Activated CD8-positive, alpha-beta memory T cell treated with anti-CD3 and anti-CD28 coated beads for 36 hours (primary cell): ENCODE data around the gene ESRRA. TPM values are rescaled to one million over a fixed set of nuclear protein-coding genes. Genes with fewer than 3 reads are reported as not detected.

Source experiments
- CTCF ChIA-PET: fragments of 350-600 bp; sonication (Branson Sonifier 250); formaldehyde crosslinking; loops from one replicate; lab custom pipeline; 2021; ENCODE audit warnings: antibody characterized with exemption; lab: Charles Lee
- POLR2A ChIA-PET: fragments of 350-600 bp; sonication (Branson Sonifier 250); formaldehyde crosslinking; loops from one replicate; lab custom pipeline; 2021; ENCODE audit warnings: antibody characterized with exemption; lab: Charles Lee
- total RNA-seq, 2 experiments: library from RNA; stranded (reverse); gene quantifications; one replicate each; pipeline ENCODE4 v1.2.3, GENCODE V29; 2021

ESRRA gene
- total RNA-seq, 2 experiments from 2014 or later: 58.1 to 58.3 TPM

DNA sequence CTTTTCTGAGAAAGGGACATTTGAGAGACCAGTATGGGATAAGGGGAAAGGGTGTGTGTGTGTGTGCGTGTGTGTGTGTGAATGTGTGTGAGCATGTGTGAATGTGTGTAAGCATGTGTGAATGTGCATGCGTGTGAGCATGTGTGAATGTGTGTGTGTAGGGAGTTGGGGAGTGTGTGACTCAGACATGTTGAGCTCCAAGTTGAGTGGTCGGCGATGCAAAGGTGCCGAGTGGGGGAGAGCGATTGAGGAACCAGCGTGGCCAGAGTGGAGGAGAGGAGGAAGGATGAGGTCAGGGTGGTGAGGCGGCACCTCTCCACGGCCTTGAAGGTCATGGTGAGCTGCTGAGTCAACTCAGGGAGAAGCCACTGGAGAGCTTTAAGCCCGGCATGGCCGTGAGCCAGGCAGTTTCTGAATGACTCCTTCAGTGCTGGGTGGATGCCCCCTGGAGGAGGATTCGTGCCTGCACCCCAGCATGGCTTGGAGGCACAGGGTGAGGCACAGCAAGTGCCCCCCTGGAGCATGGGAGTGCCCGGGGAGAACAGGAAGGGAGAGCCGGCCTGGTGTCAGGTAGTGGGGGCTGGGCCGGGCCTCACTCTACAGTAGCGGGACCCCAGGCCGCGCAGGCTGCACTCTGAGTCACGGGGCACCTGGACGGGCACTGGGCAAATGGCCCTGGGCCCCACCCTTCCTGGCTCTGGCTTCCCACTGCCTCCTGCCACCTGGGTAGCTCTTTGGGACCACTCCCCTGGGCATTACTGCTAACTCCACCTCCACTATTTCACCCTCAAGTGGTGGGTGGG lies 26.4 kb downstream of the ESRRA start:
- POLR2A ChIA-PET: interaction anchor here (0.8 to 3.1 kb wide), 8 partner anchors 8 to 61 kb away, joined by 3 to 25 read pairs (median 4); partner anchors contain the start of genes CCDC88B, ESRRA, PRDX5 and TRMT112
- CTCF ChIA-PET: interaction anchor here (0.6 to 2.3 kb wide), 18 partner anchors 9 to 88 kb away, joined by 3 to 27 read pairs (median 4); partner anchors contain the start of genes CCDC88B, PRDX5 and TRMT112

DNA sequence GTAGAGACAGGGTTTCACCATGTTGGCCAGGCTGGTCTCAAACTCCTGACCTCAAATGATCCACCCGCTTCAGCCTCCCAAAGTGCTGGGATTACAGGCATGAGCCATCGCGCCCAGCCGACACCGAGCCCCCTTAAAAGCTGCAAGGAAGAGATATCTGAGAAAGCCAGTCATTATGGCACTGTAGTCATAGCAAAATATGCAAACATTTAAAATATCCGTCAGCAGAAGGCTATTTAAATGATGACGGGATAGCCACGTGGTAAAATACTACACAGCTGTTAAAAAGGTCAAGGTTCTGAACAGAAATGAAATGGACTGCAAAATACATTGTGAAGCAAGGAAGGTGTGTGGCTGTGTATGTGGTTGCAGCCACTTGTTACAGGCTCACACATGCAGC lies 28.2 kb downstream of the ESRRA start:
- POLR2A ChIA-PET: no interaction called here
- CTCF ChIA-PET: interaction anchor here (1.2 to 1.5 kb wide), 3 partner anchors 16 to 33 kb away, joined by 3 to 5 read pairs (median 3); partner anchors contain the start of gene CATSPERZ

DNA sequence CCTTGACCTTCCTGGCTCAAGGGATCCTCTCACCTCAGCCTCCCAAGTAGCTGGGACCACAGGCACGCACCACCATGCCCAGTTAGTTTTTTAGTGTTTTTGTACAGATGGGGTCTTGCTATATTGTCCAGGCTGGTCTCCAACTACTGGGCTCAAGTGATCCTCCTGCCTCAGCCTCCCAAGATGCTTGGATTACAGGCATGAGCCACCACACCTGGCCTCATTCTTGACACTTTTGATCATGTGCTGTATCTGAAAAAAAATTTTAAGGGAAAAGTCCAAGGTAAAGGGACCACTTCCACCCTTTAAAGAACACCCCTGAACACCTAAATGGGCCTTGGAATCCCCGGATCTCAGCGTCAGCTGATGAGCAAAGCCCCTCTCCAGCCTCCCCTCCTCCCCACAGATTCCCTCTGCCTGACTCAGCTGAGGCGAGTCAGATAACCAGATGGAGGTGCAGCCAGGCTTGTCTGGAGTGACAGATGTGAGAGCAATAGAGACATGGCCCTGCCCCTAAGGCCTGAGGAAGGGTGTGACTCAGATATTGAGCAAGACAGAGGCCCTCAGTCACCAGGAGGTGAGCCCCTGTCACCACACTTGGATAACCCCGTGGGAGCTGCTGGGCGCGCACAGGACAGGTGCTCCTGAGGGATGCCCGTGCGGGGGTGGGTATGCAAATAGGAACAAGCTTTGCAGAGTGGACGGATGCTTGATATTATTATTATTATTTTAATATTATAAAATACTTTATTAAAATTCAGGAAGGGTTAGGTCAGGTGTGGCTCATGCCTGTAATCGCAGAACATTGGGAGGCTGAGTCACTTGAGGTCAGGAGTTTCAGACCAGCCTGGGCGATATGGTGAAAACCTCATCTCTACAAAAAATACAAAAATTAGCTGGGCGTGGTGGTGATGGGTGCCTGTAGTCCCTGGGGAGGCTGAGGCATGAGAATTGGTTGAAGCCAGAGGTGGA lies 29.7 kb downstream of the ESRRA start:
- POLR2A ChIA-PET: interaction anchor here (1.1 kb wide), 1 partner anchor 17 kb away, joined by 3 read pairs; the partner anchor contains the start of genes PRDX5 and TRMT112
- CTCF ChIA-PET: no interaction called here

DNA sequence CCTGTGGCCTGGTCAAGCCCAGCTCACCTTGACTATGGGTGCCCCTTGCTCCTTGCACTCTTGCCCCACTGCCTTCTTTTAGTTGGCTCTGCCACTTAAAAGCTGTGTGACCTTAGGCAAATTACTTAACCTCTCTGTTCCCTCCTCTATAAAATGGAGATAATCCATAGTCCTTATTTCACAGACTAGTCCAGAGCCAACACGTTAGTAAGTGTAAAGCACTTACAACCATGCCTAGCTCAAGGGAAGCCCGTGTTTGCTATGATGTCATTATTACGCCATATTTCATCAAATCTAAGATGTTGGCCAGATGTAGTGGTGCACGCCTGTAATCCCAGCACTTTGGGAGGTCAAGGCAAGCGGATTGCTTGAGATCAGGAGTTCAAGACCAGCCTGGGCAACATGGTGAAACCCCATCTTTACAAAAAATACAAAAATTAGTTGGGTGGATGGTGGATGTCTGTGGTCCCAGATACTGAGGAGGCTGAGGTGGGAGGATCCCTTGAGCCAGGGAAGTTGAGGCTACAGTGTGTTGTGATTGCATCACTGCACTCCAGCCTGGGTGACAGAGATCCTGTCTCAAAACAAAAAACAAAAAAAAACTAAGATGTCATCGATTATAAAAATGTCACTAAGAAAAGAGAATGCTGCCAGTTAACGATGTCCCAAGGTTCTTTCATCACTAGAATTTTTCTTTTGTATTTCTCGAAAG lies 32.4 kb downstream of the ESRRA start:
- ChIA-PET CTCF (interaction anchor here (1.0 kb wide), 2 partner anchors 18 to 20 kb away, joined by 3 to 5 read pairs; partner anchors contain the start of genes PRDX5 and TRMT112), POLR2A (no interaction called here)

DNA sequence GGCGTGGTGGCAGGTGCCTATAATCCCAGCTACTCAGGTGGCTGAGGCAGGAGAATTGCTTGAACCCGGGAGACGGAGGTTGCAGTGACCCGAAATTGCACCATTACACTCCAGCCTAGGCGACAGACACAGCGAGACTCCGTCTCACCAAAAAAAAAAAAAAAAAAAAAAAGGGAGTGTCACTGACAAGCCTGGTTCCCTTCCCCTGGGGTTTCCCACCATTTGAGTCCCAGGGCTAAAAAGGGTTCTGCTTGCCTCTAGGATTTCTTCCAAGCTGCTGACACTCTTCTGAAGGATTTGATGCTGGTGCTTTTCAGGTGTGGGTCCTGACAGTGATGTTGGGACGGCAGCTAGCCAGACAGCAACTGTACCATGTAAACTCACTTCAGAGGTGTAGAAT lies 33.4 kb downstream of the ESRRA start:
- ChIA-PET CTCF (no interaction called here), POLR2A (interaction anchor here (0.7 to 3.6 kb wide), 2 partner anchors 21 to 571 kb away, joined by 9 to 14 read pairs; partner anchors contain the start of genes PRDX5 and TRMT112)

DNA sequence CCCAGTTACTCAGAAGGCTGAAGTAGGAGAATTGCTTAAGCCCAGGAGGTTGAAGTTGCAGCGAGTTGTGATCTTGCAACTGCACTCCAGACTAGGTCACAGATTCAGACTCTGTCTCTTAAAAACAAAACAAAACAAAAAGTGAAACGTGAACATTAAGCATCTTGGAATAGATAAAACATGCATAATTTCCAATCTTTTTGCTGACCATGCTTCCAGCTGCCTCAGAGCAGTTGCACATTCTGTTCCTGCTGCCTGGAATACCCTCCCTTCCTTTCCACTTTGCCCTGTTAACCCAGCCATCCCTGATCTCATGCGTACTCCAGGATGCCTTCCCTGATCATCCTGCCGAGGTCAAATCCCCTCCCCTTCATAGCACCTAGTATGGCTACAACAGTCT lies 34.0 kb downstream of the ESRRA start:
- ChIA-PET CTCF (interaction anchor here (1.8 to 3.6 kb wide), 3 partner anchors 7 to 21 kb away, joined by 4 to 22 read pairs (median 11); partner anchors contain the start of genes PRDX5, RPS6KA4 and TRMT112), POLR2A (interaction anchor here (1.4 to 3.6 kb wide), 2 partner anchors 8 to 21 kb away, joined by 3 to 14 read pairs; partner anchors contain the start of genes PRDX5 and TRMT112)

DNA sequence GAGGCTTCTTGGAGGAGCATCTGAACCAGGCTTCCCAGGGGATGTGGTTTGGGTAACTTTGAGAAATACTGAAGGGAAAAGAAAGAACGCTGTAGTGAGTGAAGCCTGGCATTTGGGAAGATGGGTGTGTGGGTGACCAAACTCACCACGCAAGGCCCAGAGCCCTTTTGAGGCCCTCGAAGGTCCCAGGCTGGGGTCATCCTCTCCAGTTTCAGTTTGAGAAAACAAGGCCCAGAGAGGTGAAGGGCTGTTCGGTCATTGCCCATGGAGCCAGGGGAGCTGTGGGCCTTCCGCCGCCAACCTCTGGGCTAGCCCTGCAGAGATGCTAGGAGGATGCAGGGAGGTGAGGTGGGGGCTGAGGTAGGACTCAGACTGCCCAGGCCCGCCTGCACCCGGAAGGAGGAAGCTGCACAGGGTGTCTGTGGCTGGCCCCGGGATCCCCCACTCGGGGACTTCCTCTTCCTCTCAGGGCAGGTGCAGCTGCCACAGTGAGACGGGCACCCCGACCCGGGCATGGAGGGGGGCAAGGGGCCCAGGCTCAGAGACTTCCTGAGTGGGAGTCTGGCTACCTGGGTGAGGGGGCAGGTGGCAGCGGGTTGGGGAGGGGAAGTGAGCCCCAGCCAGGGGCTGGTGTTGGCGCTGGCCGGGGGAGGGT lies 34.6 kb downstream of the ESRRA start, which contains the start of gene CCDC88B:
TSS of gene CCDC88B (plus strand) at position 451 of the 655 bp plus-strand sequence. CDS start at position 514, 63 bp downstream.
- ChIA-PET CTCF (interaction anchor here (1.6 to 3.6 kb wide), 5 partner anchors 8 to 36 kb away, joined by 4 to 22 read pairs (median 8); partner anchors contain the start of genes PRDX5, RPS6KA4 and TRMT112), POLR2A (interaction anchor here (0.5 to 3.6 kb wide), 5 partner anchors 8 to 94 kb away, joined by 3 to 14 read pairs (median 3); partner anchors contain the start of genes PPP1R14B, PRDX5 and TRMT112)

DNA sequence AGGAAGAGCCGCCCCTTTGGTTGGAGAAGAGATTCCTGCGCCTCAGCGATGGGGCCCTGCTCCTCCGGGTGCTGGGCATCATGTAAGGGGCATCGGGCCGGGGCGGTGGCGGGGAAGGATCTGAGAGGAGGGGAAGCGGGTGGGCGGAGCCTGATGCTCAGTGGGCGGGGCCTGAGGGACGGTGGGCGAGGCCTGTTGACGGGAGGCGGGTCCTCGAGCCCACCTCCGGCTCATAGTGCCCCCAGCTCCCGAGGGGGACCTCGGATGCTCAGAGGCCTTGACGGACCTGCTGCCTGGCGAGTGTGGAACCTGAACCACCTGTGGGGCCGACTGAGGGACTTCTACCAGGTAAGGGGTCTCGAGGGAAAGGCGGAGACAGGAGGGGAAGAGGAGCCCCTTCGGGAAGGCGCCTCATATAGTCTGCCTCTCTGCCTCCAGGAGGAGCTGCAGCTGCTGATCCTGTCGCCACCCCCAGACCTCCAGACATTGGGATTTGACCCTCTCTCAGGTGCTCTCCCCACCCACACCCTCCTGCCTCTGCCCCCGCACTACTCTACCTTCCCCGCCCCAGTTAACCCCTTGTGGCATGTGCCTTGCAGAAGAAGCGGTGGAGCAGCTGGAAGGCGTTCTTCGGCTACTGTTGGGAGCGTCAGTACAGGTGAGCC lies 35.5 kb downstream of the ESRRA start:
- ChIA-PET CTCF (interaction anchor here (1.2 to 3.6 kb wide), 6 partner anchors 9 to 37 kb away, joined by 3 to 22 read pairs (median 6); partner anchors contain the start of genes PRDX5, RPS6KA4 and TRMT112), POLR2A (interaction anchor here (0.9 to 3.6 kb wide), 4 partner anchors 9 to 95 kb away, joined by 3 to 14 read pairs (median 3); partner anchors contain the start of genes PPP1R14B, PRDX5 and TRMT112)

DNA sequence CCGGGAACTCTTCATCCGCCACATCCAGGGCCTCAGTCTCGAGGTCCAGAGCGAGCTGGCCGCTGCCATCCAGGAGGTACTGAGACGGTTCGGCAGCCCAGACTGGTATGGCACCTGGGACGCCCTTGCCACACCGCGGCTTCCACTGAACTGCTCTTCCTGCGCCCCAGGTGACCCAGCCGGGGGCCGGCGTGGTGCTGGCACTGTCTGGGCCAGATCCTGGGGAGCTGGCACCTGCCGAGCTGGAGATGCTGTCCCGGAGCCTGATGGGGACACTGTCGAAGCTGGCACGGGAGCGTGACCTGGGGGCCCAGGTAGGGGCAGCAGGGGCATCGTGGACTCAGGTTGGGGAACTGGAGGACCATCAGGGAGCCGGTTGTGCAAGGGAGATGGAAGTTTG lies 36.1 kb downstream of the ESRRA start:
- ChIA-PET CTCF (interaction anchor here (1.2 to 3.6 kb wide), 6 partner anchors 10 to 37 kb away, joined by 3 to 22 read pairs (median 6); partner anchors contain the start of genes PRDX5 and TRMT112), POLR2A (interaction anchor here (1.5 to 3.6 kb wide), 2 partner anchors 13 to 23 kb away, joined by 3 to 14 read pairs; partner anchors contain the start of genes PRDX5 and TRMT112)

DNA sequence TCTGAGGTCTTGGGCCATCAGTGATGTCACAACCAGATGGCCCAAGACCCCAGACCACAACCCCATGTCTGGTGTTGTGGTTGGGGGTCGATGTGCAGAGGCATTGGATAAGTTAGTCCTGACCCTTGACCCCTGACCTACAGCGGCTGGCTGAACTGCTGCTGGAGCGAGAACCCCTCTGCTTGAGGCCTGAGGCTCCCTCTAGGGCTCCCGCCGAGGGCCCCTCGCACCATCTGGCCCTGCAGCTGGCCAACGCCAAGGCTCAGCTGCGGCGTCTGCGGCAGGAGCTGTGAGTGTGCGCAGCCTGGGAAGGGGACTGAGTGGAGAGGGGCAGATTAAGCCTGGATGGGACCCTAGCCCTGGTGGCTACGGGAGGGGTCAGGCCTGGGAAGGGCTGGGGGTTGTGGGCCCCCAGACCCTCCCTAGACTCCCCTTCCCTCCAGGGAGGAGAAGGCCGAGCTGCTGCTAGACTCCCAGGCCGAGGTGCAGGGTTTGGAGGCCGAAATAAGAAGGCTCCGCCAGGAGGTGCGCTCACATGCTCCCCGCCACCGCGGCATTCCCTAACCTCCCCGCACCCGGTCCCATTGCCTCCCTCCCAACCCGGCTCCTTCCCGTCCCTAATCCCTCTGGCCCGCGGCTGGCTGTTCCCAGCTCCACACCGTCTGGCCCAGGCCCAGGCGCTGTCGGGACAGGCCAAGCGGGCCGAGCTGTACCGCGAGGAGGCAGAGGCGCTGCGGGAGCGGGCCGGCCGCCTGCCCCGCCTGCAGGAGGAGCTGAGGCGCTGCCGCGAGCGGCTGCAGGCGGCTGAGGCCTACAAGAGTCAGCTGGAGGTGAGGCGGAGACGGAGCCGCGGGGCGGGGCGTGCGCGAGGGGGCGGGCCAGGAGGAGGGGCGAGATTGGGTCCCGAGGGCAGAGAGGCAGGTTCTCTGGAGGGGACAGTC lies 36.8 kb downstream of the ESRRA start:
- ChIA-PET POLR2A (interaction anchor here (0.6 to 3.6 kb wide), 3 partner anchors 10 to 25 kb away, joined by 3 to 14 read pairs (median 7); partner anchors contain the start of genes PRDX5 and TRMT112), CTCF (interaction anchor here (0.6 to 3.6 kb wide), 7 partner anchors 10 to 391 kb away, joined by 3 to 22 read pairs (median 3); partner anchors contain the start of genes PRDX5 and TRMT112)

DNA sequence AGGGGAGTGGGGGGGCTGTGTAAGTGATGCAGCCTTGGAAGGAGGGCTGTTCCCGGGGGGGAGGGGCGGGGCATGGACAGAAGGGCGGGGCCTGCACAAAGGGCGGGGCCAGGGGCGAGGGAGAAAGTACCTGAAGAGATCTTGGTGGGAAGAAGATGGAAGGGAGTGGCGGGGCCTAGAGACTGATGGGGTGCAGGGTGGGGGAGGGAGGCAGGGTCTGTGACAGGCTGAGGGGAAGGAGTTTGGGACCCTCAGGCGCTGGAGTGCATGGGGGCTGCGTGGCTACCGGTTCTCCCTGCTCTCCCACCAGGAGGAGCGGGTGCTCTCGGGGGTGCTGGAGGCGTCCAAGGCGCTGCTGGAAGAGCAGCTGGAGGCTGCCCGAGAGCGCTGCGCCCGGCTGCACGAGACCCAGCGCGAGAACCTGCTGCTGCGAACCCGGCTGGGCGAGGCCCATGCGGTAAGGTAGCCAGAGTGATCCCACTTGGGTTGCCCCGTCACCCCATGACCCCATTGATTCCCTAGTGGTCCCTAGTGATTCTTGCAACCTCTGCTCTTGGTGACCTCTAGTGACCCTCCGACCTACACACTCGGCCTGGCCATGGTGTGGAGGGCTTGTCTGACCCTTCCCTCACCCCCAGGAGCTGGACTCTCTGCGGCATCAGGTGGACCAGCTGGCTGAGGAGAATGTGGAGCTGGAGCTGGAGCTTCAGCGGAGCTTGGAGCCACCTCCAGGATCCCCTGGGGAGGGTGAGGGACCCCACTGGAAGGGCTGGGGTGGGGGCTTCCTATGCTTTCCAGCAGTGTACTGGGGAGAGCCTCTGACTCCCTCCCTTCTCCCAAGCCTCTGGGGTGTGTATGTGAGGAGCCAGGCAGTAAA lies 37.8 kb downstream of the ESRRA start:
- ChIA-PET CTCF (interaction anchor here (1.0 to 3.6 kb wide), 5 partner anchors 11 to 27 kb away, joined by 3 to 22 read pairs (median 3); partner anchors contain the start of genes PRDX5 and TRMT112), POLR2A (interaction anchor here (1.0 kb wide), 1 partner anchor 26 kb away, joined by 7 read pairs; the partner anchor contains the start of genes PRDX5 and TRMT112)

DNA sequence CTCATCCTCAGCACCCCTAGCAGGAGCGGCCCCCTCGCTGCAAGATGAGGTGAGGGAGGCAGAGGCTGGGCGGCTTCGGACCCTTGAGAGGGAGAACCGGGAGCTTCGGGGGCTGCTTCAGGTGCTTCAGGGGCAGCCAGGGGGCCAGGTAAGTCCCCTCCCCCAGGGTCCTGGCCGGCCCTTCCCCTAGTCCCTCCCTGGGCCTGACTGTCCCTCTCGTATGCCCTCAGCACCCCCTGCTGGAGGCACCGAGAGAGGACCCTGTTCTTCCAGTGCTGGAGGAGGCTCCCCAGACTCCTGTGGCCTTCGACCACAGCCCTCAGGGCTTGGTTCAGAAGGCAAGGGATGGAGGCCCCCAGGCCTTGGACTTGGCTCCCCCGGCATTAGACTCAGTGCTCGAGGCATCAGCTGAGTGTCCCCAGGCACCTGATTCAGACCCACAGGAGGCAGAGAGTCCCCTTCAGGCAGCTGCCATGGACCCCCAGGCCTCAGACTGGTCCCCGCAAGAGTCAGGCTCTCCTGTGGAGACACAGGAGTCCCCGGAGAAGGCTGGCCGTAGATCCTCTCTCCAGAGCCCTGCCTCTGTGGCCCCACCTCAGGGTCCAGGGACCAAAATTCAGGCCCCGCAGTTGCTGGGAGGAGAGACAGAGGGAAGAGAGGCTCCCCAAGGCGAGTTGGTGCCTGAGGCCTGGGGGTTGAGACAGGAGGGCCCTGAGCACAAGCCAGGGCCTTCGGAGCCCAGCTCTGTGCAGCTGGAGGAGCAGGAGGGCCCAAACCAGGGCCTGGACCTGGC lies 38.6 kb downstream of the ESRRA start:
- ChIA-PET CTCF (interaction anchor here (1.1 to 1.2 kb wide), 2 partner anchors 10 to 12 kb away, joined by 3 read pairs; no protein-coding TSS in a partner anchor), POLR2A (no interaction called here)

DNA sequence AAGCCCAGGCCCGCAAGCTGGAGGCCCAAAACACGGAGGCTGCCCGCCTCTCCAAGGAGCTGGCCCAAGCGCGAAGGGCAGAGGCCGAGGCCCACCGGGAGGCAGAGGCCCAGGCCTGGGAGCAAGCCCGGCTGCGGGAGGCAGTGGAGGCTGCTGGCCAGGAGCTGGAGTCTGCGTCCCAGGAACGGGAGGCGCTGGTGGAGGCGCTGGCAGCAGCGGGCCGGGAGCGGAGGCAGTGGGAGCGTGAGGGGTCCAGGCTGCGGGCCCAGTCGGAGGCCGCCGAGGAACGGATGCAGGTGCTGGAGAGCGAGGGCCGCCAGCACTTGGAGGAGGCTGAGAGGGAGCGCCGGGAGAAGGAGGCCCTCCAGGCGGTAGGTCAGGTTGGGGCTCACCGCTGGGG lies 39.5 kb downstream of the ESRRA start:
- ChIA-PET CTCF (interaction anchor here (2.4 kb wide), 1 partner anchor 13 kb away, joined by 9 read pairs; no protein-coding TSS in a partner anchor), POLR2A (no interaction called here)
